ENCODE results near the gene LRRC3. TPM values are rescaled to one million over a fixed set of nuclear protein-coding genes. Genes with fewer than 3 reads are reported as not detected.

The LRRC3 gene
- polyA plus RNA-seq, 1 experiment, result 0.10 TPM

- Histone ChIP-seq H3K27me3 (ENCODE audit: control insufficient read depth, insufficient read depth, low read length) (peaks cover 6% of the 10 kb centered on the region), H3K9me3 (ENCODE audit: control insufficient read depth, insufficient read depth, low read length) (peaks cover 45% of the 10 kb centered on the region), H3K4me3 (ENCODE audit: low read depth, low read length) (no peak overlapping the region), H3K27ac (ENCODE audit: low read depth, low read length) (no peak overlapping the region)
- no peak for DNase-seq (ENCODE audit: low read depth, low spot score)
- ChIA-PET CTCF (no interaction called here), POLR2A (no interaction called here)
- TF ChIP-seq, protein P1, sequence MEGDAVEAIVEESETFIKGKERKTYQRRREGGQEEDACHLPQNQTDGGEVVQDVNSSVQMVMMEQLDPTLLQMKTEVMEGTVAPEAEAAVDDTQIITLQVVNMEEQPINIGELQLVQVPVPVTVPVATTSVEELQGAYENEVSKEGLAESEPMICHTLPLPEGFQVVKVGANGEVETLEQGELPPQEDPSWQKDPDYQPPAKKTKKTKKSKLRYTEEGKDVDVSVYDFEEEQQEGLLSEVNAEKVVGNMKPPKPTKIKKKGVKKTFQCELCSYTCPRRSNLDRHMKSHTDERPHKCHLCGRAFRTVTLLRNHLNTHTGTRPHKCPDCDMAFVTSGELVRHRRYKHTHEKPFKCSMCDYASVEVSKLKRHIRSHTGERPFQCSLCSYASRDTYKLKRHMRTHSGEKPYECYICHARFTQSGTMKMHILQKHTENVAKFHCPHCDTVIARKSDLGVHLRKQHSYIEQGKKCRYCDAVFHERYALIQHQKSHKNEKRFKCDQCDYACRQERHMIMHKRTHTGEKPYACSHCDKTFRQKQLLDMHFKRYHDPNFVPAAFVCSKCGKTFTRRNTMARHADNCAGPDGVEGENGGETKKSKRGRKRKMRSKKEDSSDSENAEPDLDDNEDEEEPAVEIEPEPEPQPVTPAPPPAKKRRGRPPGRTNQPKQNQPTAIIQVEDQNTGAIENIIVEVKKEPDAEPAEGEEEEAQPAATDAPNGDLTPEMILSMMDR (IDR thresholded peaks at IDR 0.05; ENCODE audit: low read depth, low read length), result no peak
Observed at GRCh38 chr21:44445145-44445812, 10.0 kb upstream of the LRRC3 start.

DNA sequence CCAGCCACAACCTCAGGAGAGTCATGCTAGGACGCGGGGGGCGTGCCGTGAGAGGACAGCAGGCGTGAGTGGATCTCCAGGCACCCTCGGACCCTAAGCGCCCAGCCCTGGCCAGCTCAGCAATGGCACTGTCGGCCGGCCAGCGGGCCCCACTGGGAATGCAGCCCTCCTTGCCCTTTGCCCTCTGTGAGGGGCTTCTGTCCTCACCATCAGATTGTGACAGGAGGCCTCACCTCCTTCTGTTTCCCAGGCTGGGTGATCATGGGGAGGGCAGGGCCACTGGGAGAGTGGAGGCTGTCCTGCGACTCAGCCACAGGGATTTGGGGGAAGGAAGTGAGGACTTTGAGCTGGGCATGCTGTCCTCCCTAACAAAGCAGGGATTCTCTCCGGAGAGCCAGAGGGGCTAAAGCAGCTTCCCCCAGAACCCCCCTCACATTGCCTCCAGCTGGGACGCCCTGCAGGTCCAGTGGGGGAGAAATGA lies 6.6 kb upstream of the LRRC3 start:
- Histone ChIP-seq H3K27ac (ENCODE audit: low read depth, low read length) (no peak overlapping the region), H3K9me3 (ENCODE audit: control insufficient read depth, insufficient read depth, low read length) (peaks cover 11% of the 10 kb centered on the region; the same call in 1 of the 2 replicates), H3K27me3 (ENCODE audit: control insufficient read depth, insufficient read depth, low read length) (peaks cover 6% of the 10 kb centered on the region), H3K4me3 (ENCODE audit: low read depth, low read length) (no peak overlapping the region)
- TF ChIP-seq, protein P1 (IDR thresholded peaks at IDR 0.05; ENCODE audit: low read depth, low read length), result no peak
- no peak for DNase-seq (ENCODE audit: low read depth, low spot score)
- POLR2A ChIA-PET, result no interaction called here
- CTCF ChIA-PET, result no interaction called here

DNA sequence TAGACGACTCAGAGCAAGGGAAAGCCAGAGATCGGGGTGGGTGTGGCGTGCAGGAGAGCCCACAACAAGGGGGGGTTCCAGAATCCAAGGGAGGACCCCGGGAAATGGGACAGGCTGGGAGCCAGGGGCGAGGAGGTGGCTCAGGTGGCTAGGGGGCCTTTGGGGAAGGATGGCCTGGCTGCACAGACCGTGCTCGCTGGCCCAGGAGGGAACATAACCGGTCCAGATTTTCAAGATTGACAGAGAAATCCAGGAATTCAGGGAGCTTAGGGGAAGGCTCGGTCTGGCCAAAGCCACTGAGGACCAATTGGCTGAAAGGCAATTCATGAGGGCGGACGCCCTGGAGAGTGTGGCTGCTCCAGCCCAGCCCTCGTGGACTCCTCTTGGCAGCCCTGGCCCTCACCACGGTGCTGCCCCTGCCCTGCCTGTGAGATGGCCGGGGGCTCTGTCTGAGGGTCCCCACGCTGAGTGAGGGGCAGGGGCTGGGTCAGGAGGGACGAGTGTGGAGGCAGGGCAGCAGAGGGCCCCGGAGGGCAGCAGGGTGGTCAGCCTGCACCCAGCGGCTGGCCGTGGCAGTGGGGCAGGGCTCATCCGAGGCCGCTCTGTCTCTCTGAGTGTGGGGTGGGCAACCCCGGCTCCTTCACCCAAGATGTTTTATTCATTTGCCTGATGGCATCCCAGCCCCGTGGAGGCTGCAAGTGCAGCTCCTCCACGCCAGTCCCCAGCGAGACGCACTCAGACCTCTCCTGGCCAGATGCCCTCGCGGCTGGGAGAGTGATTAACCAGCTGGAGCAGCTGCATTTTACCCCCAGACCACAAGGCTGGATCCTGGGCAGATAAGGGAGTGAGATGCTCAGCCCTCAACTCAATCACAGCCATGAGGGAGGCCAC lies 5.6 kb upstream of the LRRC3 start:
- POLR2A ChIA-PET, result no interaction called here
- H3K27ac ChIP-seq (ENCODE audit: low read depth, low read length), result no peak overlapping the region
- peaks cover 6% of the 10 kb centered on the region for H3K27me3 ChIP-seq (ENCODE audit: control insufficient read depth, insufficient read depth, low read length)
- TF ChIP-seq, protein P1 (IDR thresholded peaks at IDR 0.05; ENCODE audit: low read depth, low read length), result no peak
- peaks cover 2% of the 10 kb centered on the region for H3K9me3 ChIP-seq (ENCODE audit: control insufficient read depth, insufficient read depth, low read length)
- no peak overlapping the region for H3K4me3 ChIP-seq (ENCODE audit: low read depth, low read length)
- CTCF ChIA-PET, result no interaction called here
- DNase-seq (ENCODE audit: low read depth, low spot score), result no peak

DNA sequence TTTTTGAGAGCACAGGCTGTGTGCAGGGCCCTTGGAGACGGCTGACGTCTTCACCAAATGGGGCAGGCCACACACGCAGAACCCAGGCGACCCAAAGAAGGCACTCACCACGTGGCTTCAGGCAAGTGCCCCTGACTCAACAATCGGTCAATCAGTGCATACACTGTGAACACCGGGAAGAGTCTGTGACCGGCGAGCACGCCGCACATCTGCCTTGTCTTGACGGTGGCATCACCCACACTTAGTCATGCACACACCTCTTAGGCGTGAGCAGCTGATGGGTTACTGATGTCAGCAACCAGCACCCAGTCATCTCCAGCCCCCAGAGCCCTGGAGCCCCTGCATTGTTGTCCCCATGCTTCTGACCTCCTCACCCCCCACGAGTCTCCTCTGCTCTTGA lies 4.9 kb upstream of the LRRC3 start:
- ChIA-PET CTCF (no interaction called here), POLR2A (no interaction called here)
- Histone ChIP-seq H3K9me3 (ENCODE audit: control insufficient read depth, insufficient read depth, low read length) (peaks cover 4% of the 10 kb centered on the region), H3K4me3 (ENCODE audit: low read depth, low read length) (no peak overlapping the region), H3K27ac (ENCODE audit: low read depth, low read length) (no peak overlapping the region), H3K27me3 (ENCODE audit: control insufficient read depth, insufficient read depth, low read length) (peaks cover 6% of the 10 kb centered on the region)
- DNase-seq (ENCODE audit: low read depth, low spot score), result no peak
- TF ChIP-seq, protein P1 (IDR thresholded peaks at IDR 0.05; ENCODE audit: low read depth, low read length), result no peak

DNA sequence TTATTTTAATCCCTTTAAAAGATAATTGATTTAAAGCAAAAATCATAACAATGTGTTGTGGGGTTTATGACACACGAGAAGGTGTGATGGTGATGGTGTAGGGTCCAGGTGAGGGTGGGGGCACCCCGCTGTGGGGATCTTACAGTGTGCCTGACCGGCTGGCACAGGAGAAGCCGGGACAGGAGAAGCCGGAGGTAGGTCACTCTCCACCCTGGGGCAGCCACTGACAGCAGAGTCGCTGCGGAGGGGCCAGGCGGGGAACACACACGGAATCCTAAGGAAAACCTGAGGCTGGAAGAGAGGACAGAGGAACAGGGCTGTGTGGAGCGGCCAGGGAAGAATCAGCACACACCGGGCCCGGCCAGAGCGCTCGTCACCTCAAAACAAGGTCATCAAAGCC lies 4.3 kb upstream of the LRRC3 start:
- CTCF ChIA-PET, result no interaction called here
- Histone ChIP-seq H3K27me3 (ENCODE audit: control insufficient read depth, insufficient read depth, low read length) (peaks cover 6% of the 10 kb centered on the region), H3K9me3 (ENCODE audit: control insufficient read depth, insufficient read depth, low read length) (peaks cover 4% of the 10 kb centered on the region), H3K27ac (ENCODE audit: low read depth, low read length) (no peak overlapping the region), H3K4me3 (ENCODE audit: low read depth, low read length) (no peak overlapping the region)
- DNase-seq (ENCODE audit: low read depth, low spot score), result no peak
- TF ChIP-seq, protein P1 (IDR thresholded peaks at IDR 0.05; ENCODE audit: low read depth, low read length), result no peak
- POLR2A ChIA-PET, result no interaction called here

Measured in AG04450 (cell line).